Omental fat pad (tissue), 4 donors: ENCODE data around the gene DAD1. TPM values are rescaled to one million over a fixed set of nuclear protein-coding genes. Genes with fewer than 3 reads are reported as not detected.

Source experiments
- ATAC-seq: fragments of 150-250 bp; one replicate; pipeline ENCODE4 v1.9.1; 2016; ENCODE audit warnings: mild to moderate bottlenecking, moderate library complexity; ENCODE audit not compliant: low FRiP score
- DNase-seq: peaks from one replicate; pipeline ENCODE4 v3.0.0-alpha.2; 2019; ENCODE audit warnings: low spot score
- total RNA-seq, 4 donors: library from RNA; depleted of rRNA; stranded (reverse); fragments of >200 nt; gene quantifications; one replicate each; pipeline ENCODE4 v1.1.0, GENCODE V29; 2016
- TF ChIP-seq, protein P1 (sequence below), 3 donors: fragments of 450-650 bp; IDR thresholded peaks; one replicate each; pipeline ENCODE4 v1.5.1; 2016 to 2017; ENCODE audit warnings: antibody characterized with exemption in 3 of 3, mild to moderate bottlenecking in 3 of 3, moderate library complexity in 2 of 3

DAD1 gene
- total RNA-seq, 4 donors from 2014 or later = 156 to 272 (median 244) TPM

DNA sequence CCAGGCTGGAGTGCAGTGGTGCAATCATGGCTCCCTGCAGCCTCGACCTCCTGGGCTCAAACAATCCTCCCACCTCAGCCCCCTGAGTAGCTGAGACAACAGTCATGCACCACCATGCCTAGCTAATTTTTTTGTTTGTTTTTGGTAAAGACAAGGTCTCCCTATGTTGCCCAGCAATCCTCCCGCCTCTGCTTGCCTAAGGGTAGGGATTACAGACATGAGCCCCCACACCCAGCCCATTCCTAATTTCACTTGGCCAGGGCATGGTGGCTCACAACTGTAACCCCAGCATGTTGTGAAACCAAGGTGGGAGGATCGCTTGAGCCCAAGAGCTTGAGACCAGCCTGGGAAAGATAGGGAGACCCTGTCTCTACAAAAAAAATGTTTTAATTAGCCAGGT, 9.1 kb downstream of the DAD1 start:
- ATAC-seq = no peak
- TF ChIP-seq, protein P1, sequence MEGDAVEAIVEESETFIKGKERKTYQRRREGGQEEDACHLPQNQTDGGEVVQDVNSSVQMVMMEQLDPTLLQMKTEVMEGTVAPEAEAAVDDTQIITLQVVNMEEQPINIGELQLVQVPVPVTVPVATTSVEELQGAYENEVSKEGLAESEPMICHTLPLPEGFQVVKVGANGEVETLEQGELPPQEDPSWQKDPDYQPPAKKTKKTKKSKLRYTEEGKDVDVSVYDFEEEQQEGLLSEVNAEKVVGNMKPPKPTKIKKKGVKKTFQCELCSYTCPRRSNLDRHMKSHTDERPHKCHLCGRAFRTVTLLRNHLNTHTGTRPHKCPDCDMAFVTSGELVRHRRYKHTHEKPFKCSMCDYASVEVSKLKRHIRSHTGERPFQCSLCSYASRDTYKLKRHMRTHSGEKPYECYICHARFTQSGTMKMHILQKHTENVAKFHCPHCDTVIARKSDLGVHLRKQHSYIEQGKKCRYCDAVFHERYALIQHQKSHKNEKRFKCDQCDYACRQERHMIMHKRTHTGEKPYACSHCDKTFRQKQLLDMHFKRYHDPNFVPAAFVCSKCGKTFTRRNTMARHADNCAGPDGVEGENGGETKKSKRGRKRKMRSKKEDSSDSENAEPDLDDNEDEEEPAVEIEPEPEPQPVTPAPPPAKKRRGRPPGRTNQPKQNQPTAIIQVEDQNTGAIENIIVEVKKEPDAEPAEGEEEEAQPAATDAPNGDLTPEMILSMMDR (IDR thresholded peaks at IDR 0.05) = no peak
- no peak for DNase-seq

DNA sequence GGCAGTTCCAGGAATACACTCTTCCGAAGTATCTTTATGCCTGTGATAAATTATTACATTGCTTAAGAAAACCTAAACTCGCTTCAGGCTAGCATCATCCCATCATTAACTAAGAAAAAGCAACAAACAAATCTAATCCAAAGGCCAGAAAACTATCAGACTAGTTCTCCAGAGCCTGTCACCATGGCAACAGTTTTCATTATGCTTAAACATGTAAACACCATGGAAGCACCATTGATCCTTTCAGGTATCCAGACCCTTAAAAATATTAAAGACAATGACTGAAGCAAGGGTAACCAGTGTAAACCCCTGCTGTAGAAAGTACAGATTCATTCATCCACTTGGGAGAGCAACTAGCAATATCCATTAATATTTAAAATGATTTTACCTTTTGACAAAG, 9.8 kb downstream of the DAD1 start:
- ATAC-seq (no peak), DNase-seq (no peak)
- TF ChIP-seq, protein P1 (IDR thresholded peaks at IDR 0.05) = no peak

DNA sequence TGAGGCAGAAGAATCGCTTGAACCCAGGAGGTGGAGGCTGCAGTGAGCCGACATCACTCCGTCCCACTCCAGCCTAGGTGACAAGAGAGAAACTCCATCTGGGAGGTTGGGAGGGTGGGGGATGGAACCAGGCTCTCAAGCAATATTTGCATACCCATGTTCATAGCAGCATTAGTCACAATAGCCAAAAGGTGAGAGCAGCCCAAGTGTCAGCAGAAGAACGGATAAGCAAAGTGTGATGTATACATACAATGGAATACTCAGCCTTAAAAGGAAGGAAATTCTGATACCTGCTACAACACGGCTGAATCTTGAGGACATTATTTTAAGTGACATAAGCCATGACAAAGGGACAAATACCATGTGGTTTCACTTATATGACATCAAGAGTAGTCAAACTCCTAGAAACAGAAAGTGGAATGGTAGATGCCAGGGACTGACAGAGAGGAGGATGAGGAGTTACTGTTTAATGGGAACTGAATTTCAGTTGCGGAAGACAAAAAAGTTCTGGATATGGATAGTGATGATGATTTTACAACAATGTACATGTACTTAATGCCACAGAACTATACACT, 11.6 kb downstream of the DAD1 start:
- DNase-seq (no peak), ATAC-seq (no peak)
- TF ChIP-seq, protein P1 (IDR thresholded peaks at IDR 0.05) = no peak

DNA sequence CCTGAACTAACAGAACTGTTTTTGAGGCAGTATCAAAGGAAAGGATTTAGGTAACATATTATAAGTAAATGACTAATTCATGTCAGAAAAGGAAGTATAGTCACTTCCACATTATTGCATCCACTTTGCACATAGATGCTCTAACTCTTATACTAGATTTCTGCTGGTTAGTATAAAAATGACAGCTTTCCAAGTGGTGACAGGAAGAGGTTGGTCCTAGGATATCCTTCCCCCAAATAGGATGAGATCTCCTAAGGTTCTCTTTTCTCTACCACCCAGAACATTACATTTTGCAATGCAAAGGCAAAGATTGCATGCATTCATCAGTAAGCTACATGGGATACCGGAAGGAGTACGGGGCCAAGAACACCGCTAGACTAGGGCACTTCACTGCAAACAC, 15.2 kb downstream of the DAD1 start:
- ATAC-seq = no peak

DNA sequence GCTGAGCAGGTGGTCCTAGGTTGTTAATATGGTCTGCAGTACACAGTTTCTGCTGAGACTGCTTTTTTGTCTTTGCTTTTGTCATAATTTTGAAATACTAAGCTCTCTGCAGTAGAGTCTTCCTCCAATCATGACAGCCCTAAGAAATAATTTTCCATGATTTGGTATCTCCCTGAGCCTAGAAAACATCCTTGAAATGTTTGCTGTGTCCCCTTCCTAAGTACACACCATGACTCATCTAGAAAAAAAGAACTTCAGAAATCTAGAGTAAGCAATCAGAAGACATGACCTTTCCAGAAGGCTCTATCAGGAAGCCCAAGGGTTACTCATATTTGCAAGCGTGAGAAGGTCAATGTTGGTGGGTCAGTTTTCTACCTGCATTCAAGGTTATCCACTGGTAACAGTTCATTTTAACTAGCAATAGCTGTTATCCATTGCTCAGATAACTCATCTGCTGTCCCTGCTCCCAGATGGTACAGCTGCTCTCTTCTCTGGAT, 16.4 kb downstream of the DAD1 start:
- DNase-seq (no peak), ATAC-seq (no peak)
- TF ChIP-seq, protein P1 (IDR thresholded peaks at IDR 0.05) = no peak

More for the DNA sequence above, 15.2 kb downstream of the DAD1 start:
- TF ChIP-seq, protein P1 (IDR thresholded peaks at IDR 0.05) = no peak
- no peak for DNase-seq

DNA sequence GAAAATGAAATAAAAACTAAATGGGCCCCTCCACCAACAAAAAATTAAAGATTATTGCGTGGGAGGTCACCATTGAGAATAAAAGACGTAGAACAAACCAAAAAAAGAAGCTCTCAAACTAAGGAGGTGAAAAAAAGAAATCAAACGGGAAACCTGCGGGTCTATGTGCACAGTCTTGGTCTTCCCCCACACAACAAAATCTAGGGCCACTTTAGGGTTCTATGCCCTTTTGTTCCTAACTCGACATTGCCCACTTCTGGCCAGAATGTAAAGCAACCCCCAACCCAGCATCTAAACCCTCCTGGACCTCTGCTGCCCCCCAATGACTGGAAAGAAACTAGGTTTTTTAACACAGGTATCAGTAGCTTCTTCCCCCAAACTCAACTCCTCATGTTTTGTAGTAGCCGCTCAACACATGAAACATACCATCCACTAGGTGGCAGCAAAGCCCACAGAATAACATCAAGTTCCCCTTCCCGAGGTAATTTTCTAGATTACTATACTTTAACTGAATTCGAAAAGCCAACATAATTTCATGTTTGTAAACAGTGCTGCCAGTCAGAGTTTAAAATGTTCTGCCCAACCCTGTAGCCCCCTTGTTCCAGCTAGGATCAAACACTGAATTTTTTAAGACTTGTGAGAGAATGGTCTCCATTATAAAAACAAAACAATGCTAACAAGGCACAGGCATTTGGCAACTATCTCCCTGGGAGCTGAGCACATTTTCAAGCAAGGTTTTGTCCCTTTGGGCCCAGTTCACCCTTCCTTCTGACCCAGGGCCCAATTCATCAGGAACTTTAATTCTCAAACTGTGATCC, 18.7 kb downstream of the DAD1 start:
- DNase-seq (peak; percentile 75), ATAC-seq (peak; percentile 88)
- TF ChIP-seq, protein P1 (IDR thresholded peaks at IDR 0.05) = peak in 2 of 3 donors; percentile 72 to 90
